WERI-Rb-1 (cell line): ENCODE data around the gene POGZ.

Experiments used
- DNase-seq: peaks from one replicate; pipeline ENCODE4 v3.0.0-alpha.2; 2020
- H3K27ac ChIP-seq: fragments of 250-450 bp; sonication (Bioruptor Pico); 2 replicates; pipeline ENCODE4 v1.5.1; 2020; ENCODE audit warnings: mild to moderate bottlenecking, moderate library complexity
- H3K27me3 ChIP-seq: fragments of 250-450 bp; sonication (Bioruptor Pico); 2 replicates; pipeline ENCODE4 v1.5.1; 2021; ENCODE audit warnings: mild to moderate bottlenecking, low read depth, moderate library complexity; ENCODE audit not compliant: insufficient read depth, severe bottlenecking
- H3K36me3 ChIP-seq: fragments of 250-450 bp; sonication (Bioruptor Pico); 2 replicates; pipeline ENCODE4 v1.5.1; 2020; ENCODE audit warnings: mild to moderate bottlenecking, moderate library complexity
- H3K4me3 ChIP-seq: 2 replicates; pipeline ENCODE4 v1.5.1; 2011; ENCODE audit warnings: low read depth, mild to moderate bottlenecking, control low read depth, low read length
- H3K9me3 ChIP-seq: fragments of 250-450 bp; sonication (Bioruptor Pico); 2 replicates; pipeline ENCODE4 v1.5.1; 2021; ENCODE audit warnings: mild to moderate bottlenecking, moderate library complexity; ENCODE audit not compliant: severe bottlenecking
- TF ChIP-seq, protein P1 (sequence below): IDR thresholded peaks from 2 replicates; pipeline ENCODE4 v1.5.1; 2011; ENCODE audit warnings: low read depth, mild to moderate bottlenecking, control low read depth, inconsistent platforms, low read length

POGZ gene

DNA sequence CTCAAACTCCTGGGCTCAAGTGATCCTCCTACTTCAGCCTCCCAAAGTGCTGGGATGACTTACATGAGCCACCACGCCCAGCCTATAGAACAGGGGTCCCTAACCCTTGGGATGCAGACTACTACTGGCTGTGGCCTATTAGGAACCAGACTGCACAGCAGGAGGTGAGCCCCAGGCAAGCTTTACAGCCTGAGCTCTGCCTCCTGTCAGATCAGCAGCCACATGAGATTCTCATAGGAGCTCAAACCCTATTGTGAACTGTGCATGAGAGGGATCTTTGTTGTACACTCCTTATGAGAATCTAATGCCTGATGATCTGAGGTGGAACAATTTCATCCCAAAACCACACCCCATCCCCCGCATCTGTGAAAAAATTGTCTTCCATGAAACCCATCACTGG lies 73.3 kb downstream of the POGZ start:
- no peak for DNase-seq
- Histone ChIP-seq H3K27me3 (no peaks in the 10 kb centered on the region), H3K36me3 (no peaks in the 10 kb centered on the region), H3K9me3 (no peaks in the 10 kb centered on the region), H3K27ac (no peak overlapping the region), H3K4me3 (no peak overlapping the region)
- TF ChIP-seq, protein P1, sequence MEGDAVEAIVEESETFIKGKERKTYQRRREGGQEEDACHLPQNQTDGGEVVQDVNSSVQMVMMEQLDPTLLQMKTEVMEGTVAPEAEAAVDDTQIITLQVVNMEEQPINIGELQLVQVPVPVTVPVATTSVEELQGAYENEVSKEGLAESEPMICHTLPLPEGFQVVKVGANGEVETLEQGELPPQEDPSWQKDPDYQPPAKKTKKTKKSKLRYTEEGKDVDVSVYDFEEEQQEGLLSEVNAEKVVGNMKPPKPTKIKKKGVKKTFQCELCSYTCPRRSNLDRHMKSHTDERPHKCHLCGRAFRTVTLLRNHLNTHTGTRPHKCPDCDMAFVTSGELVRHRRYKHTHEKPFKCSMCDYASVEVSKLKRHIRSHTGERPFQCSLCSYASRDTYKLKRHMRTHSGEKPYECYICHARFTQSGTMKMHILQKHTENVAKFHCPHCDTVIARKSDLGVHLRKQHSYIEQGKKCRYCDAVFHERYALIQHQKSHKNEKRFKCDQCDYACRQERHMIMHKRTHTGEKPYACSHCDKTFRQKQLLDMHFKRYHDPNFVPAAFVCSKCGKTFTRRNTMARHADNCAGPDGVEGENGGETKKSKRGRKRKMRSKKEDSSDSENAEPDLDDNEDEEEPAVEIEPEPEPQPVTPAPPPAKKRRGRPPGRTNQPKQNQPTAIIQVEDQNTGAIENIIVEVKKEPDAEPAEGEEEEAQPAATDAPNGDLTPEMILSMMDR: no peak

DNA sequence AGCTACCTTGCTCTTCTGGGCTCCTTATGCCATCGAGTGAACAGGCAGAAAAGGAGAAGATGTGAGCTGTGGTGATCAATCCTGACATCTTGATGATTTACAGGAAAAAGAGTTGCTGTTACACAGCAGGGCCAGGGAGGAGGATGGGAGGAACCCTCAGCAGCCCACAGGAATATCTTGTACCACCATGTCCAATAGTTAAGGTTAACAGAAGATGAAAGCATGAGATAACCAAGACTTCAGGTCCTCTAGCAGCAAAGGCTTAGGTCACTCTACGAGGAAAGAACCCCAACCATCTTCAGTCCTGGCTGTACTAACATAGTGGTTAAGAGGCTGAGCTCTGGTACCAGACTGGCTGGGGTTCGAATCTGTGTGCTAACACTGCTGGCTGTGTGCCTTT lies 74.7 kb downstream of the POGZ start:
- no peaks in the 10 kb centered on the region for H3K9me3 ChIP-seq
- no peak for DNase-seq
- H3K36me3 ChIP-seq: no peaks in the 10 kb centered on the region
- TF ChIP-seq, protein P1: no peak
- H3K27me3 ChIP-seq: no peaks in the 10 kb centered on the region
- no peak overlapping the region for H3K4me3 ChIP-seq
- no peak overlapping the region for H3K27ac ChIP-seq

DNA sequence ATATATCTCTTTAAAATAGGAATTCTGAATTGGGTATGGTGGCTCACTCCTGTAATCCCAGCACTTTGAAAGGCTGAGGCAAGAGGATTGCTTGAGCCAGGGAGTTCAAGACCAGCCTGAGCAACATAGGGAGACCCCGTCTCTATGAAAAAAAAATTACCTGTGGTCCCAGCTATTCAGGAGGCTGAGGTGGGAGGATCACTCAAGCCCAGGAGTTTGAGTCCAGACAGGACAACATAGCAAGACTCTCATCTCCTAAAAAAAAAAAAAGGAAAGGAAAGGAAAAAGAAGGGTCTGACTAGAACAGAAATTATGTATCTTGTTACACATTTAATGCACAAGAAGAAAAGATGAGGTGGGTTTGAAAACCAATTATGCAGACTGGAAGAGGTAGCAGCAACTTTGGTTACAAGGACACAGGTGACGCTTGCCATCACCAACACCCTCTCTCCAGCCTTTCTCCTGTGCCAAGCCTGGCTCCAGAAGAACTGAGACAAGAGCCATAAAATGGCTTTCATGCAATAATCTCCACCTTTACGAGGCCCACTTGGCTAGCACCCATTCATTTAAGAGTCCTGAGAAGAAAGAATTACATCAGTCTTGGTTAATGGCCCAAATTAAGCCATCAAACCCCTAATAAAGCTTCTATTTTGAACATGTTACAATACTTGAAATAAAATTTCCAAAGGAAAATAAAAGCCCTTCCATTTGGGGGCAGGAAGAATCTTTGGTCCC lies 82.0 kb downstream of the POGZ start:
- no peak overlapping the region for H3K4me3 ChIP-seq
- no peak overlapping the region for H3K27ac ChIP-seq
- H3K36me3 ChIP-seq: no peaks in the 10 kb centered on the region
- H3K9me3 ChIP-seq: no peaks in the 10 kb centered on the region
- H3K27me3 ChIP-seq: no peaks in the 10 kb centered on the region
- no peak for DNase-seq
- TF ChIP-seq, protein P1: no peak

DNA sequence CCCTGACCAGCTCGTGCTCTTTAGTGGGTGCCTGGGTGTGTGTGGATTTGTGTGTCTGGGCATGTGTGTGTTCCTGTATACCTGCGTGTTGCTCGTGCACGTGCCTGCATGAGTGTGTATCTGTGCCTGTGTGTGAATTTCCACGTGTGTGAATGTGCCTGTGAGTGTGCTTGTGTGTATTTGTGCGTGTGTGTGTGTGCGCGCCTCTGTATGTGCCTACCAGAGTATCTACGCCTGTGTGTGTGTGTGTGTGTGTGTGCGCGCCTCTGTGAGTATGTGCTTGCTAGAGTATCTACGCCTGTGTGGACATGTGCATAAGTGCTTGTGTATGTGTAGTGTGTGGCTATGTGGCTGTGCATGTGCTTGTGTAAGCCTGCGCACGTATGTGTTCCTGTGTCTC lies 86.1 kb downstream of the POGZ start:
- Histone ChIP-seq H3K27ac (no peak overlapping the region), H3K36me3 (no peaks in the 10 kb centered on the region), H3K4me3 (no peak overlapping the region), H3K9me3 (no peaks in the 10 kb centered on the region), H3K27me3 (no peaks in the 10 kb centered on the region)
- TF ChIP-seq, protein P1: no peak
- DNase-seq: no peak

DNA sequence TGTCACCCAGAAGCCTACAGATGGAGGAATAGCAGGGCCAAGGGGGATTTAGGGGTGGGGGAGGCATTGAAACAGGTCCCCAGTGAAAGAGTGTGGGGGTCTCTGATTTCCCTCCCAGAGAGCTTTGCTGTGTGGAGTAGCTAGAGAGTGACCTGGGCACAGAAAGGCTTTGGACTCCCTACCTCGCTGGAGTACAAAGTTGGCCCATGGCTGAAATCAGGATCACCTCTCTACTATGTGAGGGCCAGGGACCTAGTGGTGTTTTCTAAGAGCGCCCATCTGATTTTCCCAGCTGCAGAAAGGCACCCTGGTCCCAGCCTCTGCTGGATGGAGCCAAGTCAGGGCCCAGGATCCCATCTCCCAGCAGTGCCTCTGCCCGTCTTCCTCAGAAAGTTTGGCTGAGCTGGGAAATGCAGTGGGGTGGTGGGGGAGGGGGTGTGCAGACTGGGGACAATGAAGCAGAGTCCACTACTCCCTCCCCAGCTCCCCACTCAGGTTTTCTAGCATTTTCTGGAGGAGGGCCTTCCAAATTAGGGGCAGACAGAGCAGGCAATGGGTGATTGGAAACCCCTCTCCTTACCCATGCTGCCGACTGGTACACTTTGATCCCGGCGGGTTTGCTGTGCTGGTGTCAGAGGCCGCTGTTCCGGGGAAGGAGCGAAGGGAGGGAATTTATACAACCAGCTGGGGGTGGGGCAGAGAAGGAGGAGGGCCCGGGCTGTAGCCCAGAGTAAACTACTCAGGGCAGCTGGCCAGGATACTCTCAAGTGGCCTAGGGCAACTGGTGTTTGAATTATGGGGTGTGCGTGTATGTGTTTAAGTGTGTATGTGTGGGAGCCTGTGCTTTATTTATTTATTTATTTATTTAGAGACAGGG lies 87.0 kb downstream of the POGZ start, which contains the start of gene SELENBP1:
SELENBP1 (minus strand) TSS at position 648 of the 877 bp plus-strand sequence; CDS start at position 584, 64 bp downstream.
- no peaks in the 10 kb centered on the region for H3K36me3 ChIP-seq
- H3K9me3 ChIP-seq: no peaks in the 10 kb centered on the region
- H3K4me3 ChIP-seq: peak within 1 kb of the TSS; percentile 9; the same call in 1 of the 2 replicates
- TF ChIP-seq, protein P1: no peak
- peak within 1 kb of the TSS; percentile 12; the same call in 1 of the 2 replicates for H3K27ac ChIP-seq
- DNase-seq: peak; percentile 62
- no peaks in the 10 kb centered on the region for H3K27me3 ChIP-seq
